ENCODE data around the gene GNAI3.

GNAI3 gene

DNA sequence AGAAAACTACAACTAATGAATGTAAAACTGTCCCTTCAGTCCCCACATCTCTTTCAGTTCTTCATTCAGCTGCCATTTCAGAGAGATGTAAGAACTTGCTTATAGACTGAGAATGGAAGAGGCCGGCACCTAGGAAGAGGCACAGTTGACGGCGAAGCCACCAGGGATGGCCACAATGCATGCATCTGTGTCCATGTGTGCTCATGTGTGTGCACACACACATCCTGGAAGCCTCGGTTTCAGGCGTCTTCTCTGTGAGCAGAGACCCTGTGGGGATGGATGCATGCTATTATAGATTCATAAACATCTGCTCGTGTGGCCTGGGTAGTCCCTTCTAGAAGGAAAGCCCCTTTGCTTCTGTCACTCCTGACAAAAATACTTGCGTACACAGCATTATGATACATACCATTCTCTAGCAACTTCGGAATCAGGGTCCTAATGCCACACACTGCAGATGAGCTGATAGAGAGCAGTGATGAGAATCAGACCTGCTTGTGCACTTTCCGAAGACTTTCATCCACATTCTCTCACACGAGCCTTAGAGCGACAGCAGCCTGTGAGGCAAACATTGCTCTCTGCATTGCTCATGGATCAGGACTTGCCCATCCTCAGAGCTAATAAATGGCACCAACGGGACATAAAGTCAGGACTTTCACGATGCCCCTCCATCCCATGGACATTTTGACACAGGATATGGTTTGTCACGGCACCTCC, 21.2 kb upstream of the GNAI3 start:
- no peak for DNase-seq (ENCODE audit: low spot score)

DNA sequence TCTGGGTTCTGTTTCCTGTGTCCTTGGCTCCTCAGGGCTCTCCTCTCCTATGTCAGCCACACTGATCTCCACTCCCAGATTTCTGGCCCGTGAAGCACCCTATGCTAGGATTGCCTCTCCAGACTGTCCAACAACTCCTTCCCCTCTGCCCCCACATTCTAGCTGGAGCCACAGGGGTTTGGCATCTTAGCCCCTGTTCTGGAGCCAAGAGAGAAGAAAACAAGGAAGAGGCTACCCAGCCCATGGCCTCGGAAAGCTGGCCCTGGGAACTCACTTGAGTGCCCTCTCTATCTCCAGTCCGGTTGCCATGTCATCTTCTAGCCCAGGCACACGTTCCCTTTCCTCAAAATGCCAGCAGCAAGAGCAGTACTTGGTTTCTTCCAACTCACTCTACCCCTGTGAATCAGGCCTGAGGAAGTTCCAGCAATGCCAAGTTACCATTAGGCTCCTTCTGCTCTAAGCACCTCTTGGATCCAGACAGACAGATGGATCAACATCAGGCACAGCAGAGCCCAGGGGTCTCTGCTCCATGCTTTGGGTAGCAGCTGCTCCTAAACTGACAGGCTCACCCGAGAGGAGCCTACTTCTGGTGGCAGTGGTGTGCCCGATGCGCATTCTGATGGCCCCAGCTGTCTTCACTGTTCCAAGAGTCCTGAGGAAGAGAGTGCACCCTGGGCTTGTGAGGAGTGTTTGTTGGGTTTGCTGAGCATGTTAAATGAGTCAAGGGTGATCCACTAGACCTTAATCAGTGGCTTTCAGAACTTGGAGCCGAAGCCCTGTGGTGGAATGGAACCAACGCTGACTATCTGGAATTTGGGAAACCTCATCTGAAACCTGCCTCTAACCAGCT, 20.3 kb upstream of the GNAI3 start:
- DNase-seq (ENCODE audit: low spot score): no peak

DNA sequence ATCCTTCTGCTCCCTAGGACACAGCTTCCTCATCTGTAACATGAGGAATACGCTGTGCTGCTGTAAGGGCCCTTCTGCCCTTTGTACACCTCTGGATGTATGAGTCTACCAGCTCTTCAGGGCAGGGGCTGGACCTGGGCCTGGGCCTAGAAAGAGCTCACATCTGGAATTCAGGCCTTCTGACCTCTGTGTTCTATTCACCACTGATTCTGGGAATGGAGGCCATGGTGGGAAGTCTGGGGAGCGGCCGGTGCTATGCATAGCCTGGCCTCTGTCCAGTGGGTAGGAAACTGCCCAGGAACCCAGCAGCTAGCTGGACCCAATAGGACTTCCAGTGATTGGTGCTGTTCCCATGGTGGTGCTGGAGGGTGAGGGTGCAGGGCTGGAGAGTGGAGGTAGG, 19.7 kb upstream of the GNAI3 start:
- no peak for DNase-seq (ENCODE audit: low spot score)

DNA sequence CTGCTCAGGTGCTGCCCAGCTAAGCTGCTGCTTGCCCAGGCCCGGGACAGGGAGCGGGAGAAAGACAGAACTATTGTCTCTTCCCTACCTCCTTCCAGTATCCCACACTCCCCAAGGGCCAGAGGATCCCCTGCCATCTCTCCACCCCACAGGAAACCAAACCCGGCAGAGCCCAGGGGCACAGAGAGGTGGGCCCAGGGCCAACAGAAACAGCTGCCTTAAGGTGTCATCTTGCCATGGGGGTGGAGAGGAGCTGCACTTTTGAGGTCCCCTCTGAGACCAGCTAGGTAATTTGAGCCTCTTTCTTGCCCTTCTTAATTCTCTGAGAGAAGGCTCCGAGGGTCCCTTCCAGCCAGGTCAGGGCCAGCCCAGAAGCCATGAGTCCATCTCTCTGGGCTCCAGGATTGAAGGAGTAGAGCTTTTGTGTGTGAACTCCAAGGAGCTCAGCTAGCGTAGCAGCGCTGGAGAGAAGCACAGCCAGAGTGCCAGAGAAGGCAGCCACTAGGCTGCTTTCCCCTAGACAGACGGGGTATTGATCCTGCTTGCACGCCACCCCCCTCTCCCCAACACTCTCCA, 18.4 kb upstream of the GNAI3 start:
- no peak for DNase-seq (ENCODE audit: low spot score)

DNA sequence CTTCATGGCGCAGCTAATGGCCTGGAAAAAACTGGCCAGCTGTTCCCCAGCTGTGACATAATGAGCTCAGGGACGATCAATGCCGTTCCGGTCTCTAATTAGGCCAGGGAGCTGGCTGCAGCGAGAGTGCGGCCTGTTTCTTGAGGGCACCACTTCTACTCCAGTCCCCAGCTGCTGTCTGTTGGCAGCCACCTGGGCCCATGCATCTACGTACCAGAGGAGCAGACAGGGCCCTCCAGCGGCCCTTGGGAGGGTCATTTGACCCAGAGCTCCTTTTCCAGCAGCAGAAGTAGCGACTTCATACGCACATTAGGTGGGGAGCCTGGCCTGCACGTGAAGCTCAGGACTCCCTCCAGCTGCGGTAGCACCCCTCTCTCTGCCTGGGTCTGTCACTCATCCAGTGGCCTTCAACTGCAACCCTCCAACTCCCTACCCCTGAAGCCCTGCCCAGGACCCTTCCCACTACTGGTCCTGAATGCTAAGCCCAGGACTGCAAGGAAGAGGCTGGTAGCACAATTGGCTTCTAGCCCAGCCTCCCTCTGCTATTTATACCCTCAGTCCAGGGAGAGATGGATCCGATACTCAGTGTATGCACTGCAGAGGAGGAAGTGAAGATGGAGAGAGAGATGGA, 17.8 kb upstream of the GNAI3 start:
- DNase-seq (ENCODE audit: low spot score): no peak

DNA sequence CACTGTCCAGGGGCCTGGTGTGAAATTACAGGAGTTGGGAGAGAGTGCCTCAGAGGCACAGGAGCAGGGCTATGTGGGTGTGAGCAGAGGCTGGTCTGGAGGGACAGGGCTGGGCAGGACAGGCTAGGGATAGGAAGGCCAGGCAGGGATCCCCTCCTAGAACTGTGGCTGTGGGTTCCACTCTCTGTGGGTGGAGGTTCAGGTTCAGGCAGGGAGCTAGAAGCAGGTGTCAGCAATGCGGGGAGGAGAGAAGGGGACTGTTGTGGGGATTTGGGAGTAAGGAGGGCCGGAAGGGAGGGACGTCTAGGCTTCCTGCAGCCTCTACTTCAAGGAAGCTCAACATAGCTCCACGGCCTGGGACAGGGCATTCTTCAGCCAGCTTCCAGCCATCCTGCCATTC, 17.0 kb upstream of the GNAI3 start:
- no peak for DNase-seq (ENCODE audit: low spot score)

DNA sequence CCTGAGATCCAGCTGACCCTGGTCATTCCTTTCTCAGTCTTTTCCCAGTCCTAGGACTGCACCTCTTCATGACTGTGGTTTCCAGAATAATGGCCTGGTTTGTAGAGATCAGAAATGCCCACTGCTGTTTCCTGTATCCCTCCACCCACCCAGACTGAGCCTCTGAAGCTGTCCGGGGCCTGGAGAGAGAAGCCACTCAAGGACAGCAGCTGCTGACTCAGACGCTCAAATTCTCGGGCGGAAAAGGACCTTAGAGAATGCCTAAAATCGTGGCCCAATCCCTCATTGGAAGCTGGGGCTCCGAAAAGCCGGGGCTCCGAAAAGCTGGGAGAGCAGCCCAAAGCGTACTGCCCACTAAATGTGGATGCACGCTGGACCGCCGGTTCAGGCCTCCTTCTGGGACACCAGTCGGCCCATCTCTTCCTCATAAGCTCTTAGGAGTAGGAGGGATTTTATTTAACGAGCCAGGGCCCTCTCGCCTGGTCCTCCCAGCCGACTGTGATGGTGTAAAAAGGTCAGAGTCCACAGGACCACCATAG, 16.5 kb upstream of the GNAI3 start:
- DNase-seq (ENCODE audit: low spot score): no peak

DNA sequence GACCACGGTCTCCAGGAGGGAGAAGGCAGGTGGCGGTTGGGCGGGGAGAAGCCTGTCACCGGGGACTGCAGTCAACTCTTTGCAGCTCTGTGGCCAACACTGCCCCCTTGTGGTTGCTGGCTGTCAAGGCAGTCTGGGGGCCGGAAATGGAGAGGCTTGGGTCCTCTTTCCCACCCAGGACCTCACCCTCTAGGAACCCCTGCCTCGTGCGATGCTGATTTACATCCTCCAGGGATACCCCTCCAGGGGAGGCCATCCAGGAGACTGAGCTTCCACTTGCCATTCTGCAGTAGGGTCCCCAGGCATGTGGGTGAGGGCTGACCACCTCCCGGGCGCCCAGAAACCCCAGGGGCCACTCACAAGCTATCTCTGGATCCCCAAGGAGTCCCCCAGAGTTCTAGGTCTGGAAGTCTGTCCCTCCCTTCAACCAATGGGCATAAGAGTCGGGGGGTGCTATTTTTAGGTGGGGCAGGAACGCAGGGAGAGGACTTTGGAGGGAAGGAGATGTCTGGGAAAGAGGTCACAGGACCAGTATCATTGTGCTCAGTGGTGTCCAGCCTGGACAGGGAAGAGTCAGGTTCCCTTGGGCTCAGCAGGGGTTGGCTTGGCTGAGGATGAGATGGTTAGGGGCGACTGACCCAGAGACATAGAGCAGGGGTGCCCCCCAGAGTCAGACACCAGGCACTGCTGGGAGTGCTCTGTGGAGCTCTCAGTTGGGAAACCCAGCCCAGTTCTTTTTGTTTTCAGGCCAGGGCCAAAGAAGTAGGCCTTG, 15.9 kb upstream of the GNAI3 start:
- peak; percentile 89 for DNase-seq (ENCODE audit: low spot score)

DNA sequence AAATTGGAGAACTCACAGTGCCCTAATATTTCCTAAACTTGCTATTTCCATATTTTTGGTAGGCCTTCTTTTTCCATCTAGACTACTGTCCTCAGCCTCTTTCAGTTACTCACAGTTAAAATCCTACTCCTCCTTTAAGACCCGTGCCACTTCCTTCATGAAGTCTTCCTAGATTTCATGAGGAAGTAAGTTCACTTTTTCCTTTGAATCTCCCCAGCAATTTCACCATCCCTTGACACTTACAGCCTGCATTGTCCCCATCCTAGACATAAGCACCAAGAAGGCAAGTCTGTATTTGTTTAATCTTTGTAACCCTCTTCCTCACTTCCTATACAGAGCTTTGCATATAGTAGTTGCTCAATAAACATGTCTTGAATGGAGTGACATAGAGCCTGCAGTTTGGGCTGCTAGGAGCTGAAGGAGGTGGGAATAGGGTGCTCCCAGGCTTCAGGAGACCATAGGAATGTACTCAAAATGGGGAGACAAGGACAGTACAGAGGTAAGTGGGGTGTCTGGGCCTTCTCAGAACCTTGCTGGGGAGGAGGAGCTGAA, 14.0 kb upstream of the GNAI3 start:
- DNase-seq (ENCODE audit: low spot score): no peak

DNA sequence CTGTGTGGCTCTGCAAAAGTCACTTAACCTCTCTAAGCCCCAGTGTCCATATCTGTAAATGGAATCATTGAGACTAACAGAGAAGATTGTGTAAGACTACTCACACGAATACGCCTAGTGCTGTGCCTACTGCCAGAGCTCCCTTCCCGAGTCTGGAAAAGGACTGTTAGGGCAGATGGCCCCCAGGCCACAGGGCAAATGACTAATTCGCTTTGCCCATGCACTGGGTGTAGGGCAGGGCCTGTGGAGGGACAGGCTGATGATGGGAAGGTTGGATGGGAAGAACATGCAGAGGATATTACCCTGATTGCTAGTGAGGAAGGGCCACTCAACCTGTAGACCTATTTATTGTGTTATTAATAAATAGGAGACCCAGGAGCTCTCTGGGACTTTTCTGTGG, 12.9 kb upstream of the GNAI3 start:
- DNase-seq (ENCODE audit: low spot score): no peak

DNA sequence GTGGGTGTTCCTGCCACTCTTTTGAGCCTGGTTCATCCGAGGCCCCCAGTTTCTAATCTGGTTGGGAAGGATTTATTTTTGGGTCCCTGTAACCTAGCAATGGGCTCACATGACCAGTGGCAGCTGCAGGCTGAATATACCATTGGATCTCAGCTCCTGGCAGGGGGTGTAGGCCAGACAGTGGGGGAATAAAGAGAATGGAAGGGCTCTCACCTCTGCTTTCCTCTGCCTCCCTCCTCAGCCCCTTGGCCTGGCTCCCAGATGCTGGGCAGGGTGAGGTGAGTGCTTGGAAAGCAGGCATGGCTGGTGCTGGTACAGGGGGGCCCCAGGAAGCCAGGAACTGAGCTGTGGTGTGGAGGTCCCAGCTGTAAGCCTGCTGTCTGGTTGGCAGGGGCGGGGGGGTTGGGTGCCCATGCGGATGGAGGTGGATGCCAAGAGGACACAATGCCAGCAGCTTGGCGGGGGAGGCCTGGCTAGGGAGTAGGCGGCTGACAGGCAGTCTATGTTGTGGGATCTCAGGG, 12.4 kb upstream of the GNAI3 start:
- no peak for DNase-seq (ENCODE audit: low spot score)

DNA sequence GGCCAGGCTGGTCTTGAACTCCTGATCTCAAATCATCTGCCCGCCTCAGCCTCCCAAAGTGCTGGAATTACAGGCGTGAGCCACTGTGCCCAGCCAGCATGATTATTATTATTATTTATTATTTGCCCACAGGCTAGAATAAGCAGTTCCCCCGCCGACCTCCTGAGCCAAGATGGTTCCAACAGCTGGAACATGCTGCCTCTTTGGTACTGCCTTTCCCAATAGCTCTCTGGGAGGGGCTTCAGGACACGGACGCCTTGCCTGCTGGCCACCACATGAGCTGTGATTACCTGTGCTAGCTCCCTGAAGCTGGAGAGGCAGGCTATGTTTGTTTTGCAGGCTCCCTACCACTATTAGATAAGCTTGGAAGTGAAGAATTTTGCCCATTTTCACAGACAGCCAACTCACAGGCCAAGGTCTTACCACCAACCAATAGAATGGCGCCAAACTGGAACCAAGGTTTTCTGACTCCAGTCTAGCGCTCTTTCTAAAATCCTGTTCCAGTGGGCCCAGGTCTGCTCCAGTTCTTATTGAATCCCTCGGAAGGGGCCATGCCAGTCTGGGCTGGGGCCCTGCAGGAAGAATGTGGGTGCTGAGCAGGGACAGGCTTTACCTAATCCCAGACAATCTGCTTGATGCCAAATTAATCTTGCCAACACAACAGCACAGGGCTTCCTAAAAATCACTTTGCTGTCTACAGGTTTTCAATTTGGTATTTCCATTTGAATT, 10.8 kb upstream of the GNAI3 start:
- no peak for DNase-seq (ENCODE audit: low spot score)

DNA sequence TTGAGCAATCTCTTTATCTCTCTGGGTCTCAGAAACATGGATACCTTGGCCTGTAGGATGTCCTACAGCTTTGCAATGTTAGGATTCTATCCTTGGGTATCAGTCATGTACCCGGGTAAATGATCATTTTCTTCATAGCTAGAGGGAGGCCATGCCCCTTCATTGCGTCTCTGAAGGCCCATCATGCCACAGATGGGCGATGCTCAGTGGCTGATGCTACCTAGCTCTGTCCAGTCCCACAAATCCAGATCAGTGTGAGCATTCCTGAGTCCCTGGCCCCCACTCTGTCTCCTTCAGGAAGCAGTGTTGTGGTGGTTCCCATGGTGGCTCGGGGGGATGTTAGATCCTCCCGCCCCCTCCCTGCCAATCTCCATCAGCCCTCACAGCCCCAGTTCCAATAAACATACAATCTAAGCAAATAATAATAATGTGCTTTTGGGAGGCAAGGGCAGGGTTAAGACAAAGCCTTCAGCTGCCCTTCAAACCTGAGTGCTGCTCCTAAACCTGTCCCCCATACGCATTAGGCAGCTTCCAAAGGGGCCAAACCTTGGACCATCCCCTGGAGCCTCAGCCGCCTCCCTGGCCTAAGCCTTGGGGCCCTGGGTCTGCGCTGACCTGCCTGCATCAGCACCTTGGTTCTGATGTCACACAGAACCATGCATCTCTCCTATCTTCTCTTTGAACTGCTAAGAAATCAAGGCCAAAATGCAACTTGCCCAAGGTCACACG, 9.4 kb upstream of the GNAI3 start:
- DNase-seq (ENCODE audit: low spot score): no peak

DNA sequence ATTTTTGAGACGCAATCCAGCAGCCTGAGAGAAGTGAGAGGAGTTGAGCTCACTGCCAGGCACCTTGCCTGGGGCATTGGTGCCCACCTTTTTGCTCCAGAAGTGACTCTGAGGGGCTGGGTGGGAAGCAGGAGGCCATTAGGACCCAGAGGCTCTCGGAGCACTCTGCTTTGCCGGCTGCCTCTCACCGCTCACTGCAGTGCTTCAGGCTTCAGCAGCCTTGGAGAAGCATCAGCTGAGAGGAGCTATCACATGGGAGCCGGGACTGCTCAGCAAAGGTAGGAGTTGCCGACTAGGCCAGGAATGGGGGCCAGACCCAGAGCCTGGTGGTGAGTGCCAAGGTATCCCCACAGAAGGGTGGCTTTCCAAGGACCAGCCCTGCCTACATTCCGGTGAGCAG, 8.7 kb upstream of the GNAI3 start, which contains the start of gene GPR61:
GPR61 (plus strand) TSS at position 197 of the 400 bp plus-strand sequence. CDS start 3,151 bp downstream, outside the sequence.
- no peak for DNase-seq (ENCODE audit: low spot score)

DNA sequence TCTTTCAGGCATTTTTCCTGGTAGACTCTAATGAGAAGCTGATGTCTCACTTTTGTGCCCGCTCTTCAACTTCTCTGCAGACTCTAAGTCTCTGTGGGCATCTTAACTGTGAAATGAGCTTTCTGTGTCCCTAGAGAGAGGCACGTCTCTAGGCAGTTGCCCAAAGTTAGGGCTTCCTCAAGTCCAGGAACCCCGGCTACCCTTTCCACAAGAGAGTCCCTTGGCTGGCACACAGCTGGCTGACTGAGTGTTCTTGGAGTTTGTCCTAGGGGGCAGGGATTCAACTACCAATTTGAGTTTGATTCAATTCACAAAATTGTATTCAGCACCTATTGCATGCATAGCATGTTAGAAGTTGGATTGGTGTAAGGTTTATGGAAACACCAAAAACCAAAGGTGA, 7.3 kb upstream of the GNAI3 start:
- no peak for DNase-seq (ENCODE audit: low spot score)

DNA sequence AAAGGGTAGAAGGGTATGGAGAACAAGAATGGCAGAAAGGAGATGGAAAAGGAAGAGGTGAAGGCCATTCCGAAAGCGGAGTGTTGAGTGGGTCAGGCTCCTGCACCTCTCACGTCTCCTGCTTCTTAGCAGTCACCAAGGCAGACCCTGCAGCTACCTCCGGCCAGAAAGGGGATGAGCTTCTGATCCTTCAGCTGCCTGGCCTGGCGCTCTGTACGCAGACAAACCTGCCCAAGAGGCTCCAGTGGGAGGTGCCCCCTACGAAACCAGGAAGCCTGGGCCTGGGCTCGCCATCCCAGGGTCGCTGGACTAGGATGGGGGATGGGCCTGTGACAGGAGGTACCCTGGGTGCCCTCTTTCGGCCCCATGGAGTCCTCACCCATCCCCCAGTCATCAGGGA, 5.8 kb upstream of the GNAI3 start:
- DNase-seq (ENCODE audit: low spot score): no peak

DNA sequence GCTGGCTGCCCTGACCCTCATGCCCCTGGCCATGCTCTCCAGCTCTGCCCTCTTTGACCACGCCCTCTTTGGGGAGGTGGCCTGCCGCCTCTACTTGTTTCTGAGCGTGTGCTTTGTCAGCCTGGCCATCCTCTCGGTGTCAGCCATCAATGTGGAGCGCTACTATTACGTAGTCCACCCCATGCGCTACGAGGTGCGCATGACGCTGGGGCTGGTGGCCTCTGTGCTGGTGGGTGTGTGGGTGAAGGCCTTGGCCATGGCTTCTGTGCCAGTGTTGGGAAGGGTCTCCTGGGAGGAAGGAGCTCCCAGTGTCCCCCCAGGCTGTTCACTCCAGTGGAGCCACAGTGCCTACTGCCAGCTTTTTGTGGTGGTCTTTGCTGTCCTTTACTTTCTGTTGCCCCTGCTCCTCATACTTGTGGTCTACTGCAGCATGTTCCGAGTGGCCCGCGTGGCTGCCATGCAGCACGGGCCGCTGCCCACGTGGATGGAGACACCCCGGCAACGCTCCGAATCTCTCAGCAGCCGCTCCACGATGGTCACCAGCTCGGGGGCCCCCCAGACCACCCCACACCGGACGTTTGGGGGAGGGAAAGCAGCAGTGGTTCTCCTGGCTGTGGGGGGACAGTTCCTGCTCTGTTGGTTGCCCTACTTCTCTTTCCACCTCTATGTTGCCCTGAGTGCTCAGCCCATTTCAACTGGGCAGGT, 5.0 kb upstream of the GNAI3 start:
- DNase-seq (ENCODE audit: low spot score): no peak

DNA sequence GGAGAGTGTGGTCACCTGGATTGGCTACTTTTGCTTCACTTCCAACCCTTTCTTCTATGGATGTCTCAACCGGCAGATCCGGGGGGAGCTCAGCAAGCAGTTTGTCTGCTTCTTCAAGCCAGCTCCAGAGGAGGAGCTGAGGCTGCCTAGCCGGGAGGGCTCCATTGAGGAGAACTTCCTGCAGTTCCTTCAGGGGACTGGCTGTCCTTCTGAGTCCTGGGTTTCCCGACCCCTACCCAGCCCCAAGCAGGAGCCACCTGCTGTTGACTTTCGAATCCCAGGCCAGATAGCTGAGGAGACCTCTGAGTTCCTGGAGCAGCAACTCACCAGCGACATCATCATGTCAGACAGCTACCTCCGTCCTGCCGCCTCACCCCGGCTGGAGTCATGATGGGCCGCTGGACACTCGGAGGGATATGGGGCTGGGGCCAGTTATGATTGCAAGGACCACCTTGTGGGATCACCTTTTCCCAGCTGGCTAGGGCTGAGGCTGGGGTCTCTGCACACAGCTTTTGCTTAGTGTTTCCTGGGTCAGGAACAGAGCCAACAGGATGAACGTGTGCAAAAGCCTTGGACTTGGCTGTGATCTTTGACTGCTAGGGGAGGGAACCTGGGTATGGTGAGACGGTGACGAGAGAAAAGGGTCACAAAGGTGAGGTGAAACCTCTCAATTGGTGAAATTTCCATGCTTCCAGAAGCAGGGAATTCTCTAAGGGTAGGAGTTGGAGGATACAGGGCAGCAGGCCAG, 4.3 kb upstream of the GNAI3 start:
- DNase-seq (ENCODE audit: low spot score): no peak
